ENCODE results near the gene CNTF. TPM values are rescaled to one million over a fixed set of nuclear protein-coding genes. Genes with fewer than 3 reads are reported as not detected.
A peak's percentile ranks its signal among the peaks of the same experiment; 100 is the strongest.

Gene CNTF
- total RNA-seq, 1 experiment from 2014 or later, result 1.6 TPM

DNA sequence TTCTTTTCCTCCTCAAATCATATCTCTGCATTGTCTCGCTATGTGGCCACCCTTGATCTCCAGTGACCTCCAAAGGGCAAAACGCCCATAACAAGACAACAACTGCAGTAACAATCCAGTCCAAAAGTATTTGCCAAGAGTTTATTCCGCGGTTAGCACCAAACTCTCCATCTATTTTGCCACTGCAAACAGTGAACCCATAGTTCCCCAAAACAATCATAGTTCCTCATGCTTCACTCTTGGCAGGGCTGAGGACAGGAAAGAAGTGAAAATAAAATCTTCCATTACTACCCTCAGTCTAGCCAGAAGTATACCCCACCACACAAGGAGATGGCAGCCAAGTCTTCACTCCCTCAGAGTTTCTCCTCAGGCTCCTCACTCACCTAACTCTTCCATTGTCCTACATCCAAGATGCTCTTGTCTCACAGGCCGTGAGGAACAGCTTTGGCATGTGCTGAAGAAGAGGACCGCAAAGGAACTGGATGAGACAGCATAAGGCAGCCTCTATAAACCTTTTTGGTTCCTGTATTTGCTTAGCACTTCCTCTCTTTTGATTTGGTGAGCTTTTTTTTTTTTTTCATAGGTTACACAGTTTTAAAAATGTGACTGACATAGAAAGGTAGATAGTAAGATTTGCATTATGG lies 47.0 kb upstream of the CNTF start, which contains the start of gene LPXN (continued):
- TF ChIP-seq, protein P1, sequence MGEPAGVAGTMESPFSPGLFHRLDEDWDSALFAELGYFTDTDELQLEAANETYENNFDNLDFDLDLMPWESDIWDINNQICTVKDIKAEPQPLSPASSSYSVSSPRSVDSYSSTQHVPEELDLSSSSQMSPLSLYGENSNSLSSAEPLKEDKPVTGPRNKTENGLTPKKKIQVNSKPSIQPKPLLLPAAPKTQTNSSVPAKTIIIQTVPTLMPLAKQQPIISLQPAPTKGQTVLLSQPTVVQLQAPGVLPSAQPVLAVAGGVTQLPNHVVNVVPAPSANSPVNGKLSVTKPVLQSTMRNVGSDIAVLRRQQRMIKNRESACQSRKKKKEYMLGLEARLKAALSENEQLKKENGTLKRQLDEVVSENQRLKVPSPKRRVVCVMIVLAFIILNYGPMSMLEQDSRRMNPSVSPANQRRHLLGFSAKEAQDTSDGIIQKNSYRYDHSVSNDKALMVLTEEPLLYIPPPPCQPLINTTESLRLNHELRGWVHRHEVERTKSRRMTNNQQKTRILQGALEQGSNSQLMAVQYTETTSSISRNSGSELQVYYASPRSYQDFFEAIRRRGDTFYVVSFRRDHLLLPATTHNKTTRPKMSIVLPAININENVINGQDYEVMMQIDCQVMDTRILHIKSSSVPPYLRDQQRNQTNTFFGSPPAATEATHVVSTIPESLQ (CRISPR knock-in tag; IDR thresholded peaks at IDR 0.05), result no peak
- TF ChIP-seq ZNF423 (CRISPR knock-in tag; IDR thresholded peaks at IDR 0.05), result no peak
- no peak for TF ChIP-seq TCF7 (CRISPR knock-in tag; IDR thresholded peaks at IDR 0.05; ENCODE audit: low read depth)
- TF ChIP-seq, protein P2, sequence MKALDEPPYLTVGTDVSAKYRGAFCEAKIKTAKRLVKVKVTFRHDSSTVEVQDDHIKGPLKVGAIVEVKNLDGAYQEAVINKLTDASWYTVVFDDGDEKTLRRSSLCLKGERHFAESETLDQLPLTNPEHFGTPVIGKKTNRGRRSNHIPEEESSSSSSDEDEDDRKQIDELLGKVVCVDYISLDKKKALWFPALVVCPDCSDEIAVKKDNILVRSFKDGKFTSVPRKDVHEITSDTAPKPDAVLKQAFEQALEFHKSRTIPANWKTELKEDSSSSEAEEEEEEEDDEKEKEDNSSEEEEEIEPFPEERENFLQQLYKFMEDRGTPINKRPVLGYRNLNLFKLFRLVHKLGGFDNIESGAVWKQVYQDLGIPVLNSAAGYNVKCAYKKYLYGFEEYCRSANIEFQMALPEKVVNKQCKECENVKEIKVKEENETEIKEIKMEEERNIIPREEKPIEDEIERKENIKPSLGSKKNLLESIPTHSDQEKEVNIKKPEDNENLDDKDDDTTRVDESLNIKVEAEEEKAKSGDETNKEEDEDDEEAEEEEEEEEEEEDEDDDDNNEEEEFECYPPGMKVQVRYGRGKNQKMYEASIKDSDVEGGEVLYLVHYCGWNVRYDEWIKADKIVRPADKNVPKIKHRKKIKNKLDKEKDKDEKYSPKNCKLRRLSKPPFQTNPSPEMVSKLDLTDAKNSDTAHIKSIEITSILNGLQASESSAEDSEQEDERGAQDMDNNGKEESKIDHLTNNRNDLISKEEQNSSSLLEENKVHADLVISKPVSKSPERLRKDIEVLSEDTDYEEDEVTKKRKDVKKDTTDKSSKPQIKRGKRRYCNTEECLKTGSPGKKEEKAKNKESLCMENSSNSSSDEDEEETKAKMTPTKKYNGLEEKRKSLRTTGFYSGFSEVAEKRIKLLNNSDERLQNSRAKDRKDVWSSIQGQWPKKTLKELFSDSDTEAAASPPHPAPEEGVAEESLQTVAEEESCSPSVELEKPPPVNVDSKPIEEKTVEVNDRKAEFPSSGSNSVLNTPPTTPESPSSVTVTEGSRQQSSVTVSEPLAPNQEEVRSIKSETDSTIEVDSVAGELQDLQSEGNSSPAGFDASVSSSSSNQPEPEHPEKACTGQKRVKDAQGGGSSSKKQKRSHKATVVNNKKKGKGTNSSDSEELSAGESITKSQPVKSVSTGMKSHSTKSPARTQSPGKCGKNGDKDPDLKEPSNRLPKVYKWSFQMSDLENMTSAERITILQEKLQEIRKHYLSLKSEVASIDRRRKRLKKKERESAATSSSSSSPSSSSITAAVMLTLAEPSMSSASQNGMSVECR (CRISPR knock-in tag; IDR thresholded peaks at IDR 0.05; ENCODE audit: borderline replicate concordance), result no peak
- TF ChIP-seq, protein P3, sequence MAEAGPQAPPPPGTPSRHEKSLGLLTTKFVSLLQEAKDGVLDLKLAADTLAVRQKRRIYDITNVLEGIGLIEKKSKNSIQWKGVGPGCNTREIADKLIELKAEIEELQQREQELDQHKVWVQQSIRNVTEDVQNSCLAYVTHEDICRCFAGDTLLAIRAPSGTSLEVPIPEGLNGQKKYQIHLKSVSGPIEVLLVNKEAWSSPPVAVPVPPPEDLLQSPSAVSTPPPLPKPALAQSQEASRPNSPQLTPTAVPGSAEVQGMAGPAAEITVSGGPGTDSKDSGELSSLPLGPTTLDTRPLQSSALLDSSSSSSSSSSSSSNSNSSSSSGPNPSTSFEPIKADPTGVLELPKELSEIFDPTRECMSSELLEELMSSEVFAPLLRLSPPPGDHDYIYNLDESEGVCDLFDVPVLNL (CRISPR knock-in tag; IDR thresholded peaks at IDR 0.05; ENCODE audit: borderline replicate concordance, low read depth), result no peak
- no peak for TF ChIP-seq NR1H2 (CRISPR knock-in tag; IDR thresholded peaks at IDR 0.05)
- TF ChIP-seq, protein P4, sequence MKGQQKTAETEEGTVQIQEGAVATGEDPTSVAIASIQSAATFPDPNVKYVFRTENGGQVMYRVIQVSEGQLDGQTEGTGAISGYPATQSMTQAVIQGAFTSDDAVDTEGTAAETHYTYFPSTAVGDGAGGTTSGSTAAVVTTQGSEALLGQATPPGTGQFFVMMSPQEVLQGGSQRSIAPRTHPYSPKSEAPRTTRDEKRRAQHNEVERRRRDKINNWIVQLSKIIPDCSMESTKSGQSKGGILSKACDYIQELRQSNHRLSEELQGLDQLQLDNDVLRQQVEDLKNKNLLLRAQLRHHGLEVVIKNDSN (CRISPR knock-in tag; IDR thresholded peaks at IDR 0.05), result no peak

DNA sequence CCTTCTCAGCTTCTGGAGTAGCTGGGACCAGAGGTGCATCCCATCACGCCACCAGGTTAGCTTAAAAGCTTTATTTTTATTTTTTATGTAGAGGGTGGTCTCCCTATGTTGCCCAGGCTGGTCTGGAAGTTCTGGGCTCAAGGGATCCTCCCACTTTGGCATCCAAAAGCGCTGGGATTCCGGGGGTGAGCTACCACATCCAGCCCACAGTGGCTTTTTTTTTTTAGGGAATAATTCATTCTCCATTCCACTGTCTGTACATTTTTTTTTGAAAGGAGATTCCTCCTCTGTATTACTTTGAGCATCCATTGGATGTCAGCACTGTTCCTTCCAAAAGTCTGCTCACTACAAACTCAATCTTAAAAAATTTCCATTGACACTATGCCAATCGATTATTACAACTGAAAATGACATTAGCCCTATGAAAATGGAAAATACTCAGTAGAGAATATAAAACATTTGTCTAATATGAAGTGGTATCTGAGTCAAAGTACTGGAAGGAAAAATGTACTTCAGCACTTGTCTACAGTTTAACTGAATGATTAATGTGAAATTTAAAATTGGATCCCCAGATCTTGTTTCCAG lies 45.5 kb upstream of the CNTF start:
- Mint-ChIP-seq H3K27ac (peak overlapping the region; percentile 100), H3K4me3 (peak overlapping the region; percentile 96), H3K27me3 (ENCODE audit: low read depth) (no peaks in the 10 kb centered on the region), H3K36me3 (peaks cover 2% of the 10 kb centered on the region; the same call in 1 of the 2 replicates), H3K4me1 (peaks cover 29% of the 10 kb centered on the region), H3K9me3 (no peaks in the 10 kb centered on the region)
- ATAC-seq (no peak), DNase-seq (ENCODE audit: low spot score) (no peak)
- ChIA-PET POLR2A (no interaction called here), CTCF (interaction anchor here (0.9 to 3.9 kb wide), 9 partner anchors 9 to 610 kb away, joined by 3 to 37 read pairs (median 7); no protein-coding TSS in a partner anchor)
- TF ChIP-seq, protein P5, sequence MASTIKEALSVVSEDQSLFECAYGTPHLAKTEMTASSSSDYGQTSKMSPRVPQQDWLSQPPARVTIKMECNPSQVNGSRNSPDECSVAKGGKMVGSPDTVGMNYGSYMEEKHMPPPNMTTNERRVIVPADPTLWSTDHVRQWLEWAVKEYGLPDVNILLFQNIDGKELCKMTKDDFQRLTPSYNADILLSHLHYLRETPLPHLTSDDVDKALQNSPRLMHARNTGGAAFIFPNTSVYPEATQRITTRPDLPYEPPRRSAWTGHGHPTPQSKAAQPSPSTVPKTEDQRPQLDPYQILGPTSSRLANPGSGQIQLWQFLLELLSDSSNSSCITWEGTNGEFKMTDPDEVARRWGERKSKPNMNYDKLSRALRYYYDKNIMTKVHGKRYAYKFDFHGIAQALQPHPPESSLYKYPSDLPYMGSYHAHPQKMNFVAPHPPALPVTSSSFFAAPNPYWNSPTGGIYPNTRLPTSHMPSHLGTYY (CRISPR knock-in tag; IDR thresholded peaks at IDR 0.05), result no peak
- TF ChIP-seq, protein P6, sequence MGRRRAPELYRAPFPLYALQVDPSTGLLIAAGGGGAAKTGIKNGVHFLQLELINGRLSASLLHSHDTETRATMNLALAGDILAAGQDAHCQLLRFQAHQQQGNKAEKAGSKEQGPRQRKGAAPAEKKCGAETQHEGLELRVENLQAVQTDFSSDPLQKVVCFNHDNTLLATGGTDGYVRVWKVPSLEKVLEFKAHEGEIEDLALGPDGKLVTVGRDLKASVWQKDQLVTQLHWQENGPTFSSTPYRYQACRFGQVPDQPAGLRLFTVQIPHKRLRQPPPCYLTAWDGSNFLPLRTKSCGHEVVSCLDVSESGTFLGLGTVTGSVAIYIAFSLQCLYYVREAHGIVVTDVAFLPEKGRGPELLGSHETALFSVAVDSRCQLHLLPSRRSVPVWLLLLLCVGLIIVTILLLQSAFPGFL (CRISPR knock-in tag; IDR thresholded peaks at IDR 0.05; ENCODE audit: borderline replicate concordance), result no peak
- TF ChIP-seq SP1 (CRISPR knock-in tag; conservative IDR thresholded peaks at IDR 0.05) (no peak), IRF2 (CRISPR knock-in tag; IDR thresholded peaks at IDR 0.05; ENCODE audit: borderline replicate concordance, low read depth) (no peak), ZNF317 (CRISPR knock-in tag; IDR thresholded peaks at IDR 0.05; ENCODE audit: borderline replicate concordance, low read depth) (no peak), KAT7 (CRISPR knock-in tag; IDR thresholded peaks at IDR 0.05; ENCODE audit: borderline replicate concordance) (no peak), FOXK1 (CRISPR knock-in tag; IDR thresholded peaks at IDR 0.05) (no peak), SMAD4 (CRISPR knock-in tag; IDR thresholded peaks at IDR 0.05) (no peak)
- TF ChIP-seq, protein P7, sequence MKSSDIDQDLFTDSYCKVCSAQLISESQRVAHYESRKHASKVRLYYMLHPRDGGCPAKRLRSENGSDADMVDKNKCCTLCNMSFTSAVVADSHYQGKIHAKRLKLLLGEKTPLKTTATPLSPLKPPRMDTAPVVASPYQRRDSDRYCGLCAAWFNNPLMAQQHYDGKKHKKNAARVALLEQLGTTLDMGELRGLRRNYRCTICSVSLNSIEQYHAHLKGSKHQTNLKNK (CRISPR knock-in tag; IDR thresholded peaks at IDR 0.05), result no peak
- TF ChIP-seq, protein P8, sequence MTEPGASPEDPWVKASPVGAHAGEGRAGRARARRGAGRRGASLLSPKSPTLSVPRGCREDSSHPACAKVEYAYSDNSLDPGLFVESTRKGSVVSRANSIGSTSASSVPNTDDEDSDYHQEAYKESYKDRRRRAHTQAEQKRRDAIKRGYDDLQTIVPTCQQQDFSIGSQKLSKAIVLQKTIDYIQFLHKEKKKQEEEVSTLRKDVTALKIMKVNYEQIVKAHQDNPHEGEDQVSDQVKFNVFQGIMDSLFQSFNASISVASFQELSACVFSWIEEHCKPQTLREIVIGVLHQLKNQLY (CRISPR knock-in tag; IDR thresholded peaks at IDR 0.05), result no peak
- TF ChIP-seq, protein P9, sequence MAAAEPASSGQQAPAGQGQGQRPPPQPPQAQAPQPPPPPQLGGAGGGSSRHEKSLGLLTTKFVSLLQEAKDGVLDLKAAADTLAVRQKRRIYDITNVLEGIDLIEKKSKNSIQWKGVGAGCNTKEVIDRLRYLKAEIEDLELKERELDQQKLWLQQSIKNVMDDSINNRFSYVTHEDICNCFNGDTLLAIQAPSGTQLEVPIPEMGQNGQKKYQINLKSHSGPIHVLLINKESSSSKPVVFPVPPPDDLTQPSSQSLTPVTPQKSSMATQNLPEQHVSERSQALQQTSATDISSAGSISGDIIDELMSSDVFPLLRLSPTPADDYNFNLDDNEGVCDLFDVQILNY (CRISPR knock-in tag; IDR thresholded peaks at IDR 0.05), result no peak
- TF ChIP-seq, protein P10, sequence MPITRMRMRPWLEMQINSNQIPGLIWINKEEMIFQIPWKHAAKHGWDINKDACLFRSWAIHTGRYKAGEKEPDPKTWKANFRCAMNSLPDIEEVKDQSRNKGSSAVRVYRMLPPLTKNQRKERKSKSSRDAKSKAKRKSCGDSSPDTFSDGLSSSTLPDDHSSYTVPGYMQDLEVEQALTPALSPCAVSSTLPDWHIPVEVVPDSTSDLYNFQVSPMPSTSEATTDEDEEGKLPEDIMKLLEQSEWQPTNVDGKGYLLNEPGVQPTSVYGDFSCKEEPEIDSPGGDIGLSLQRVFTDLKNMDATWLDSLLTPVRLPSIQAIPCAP (CRISPR knock-in tag; IDR thresholded peaks at IDR 0.05), result no peak
